Thyroid gland (tissue), 4 donors: ENCODE results near the gene OPTC.

Experiments used
- CTCF ChIP-seq, 6 experiments: fragments of 200-600 bp in 3 of 6; fragments of 450-650 bp in 3 of 6; sonication (generic) in 3 of 6; IDR thresholded peaks; one replicate each; pipeline ENCODE4 v1.5.1; 2016 to 2019; ENCODE audit warnings: antibody characterized with exemption in 6 of 6, mild to moderate bottlenecking in 2 of 6, inconsistent platforms in 1 of 6, moderate library complexity in 1 of 6
- POLR2A ChIP-seq, 2 donors: fragments of 450-650 bp; IDR thresholded peaks; one replicate each; pipeline ENCODE4 v1.6.1; 2017; ENCODE audit warnings: antibody characterized with exemption in 2 of 2, mild to moderate bottlenecking in 2 of 2, moderate library complexity in 1 of 2

GRCh38 chr1:203477748-203478147, 16.2 kb upstream of the OPTC start:
- TF ChIP-seq CTCF (IDR thresholded peaks at IDR 0.05) (no peak), POLR2A (IDR thresholded peaks at IDR 0.05) (no peak)
